NOMO-1 treated with dmso at 0.1 percent for 144 hours (cell line): ENCODE data around the gene MSX2.

Experiments
- DNase-seq: peaks from one replicate; lab custom pipeline; 2025; ENCODE audit not compliant: unreplicated experiment; lab: John Stamatoyannopoulos, UW

Gene MSX2

DNA sequence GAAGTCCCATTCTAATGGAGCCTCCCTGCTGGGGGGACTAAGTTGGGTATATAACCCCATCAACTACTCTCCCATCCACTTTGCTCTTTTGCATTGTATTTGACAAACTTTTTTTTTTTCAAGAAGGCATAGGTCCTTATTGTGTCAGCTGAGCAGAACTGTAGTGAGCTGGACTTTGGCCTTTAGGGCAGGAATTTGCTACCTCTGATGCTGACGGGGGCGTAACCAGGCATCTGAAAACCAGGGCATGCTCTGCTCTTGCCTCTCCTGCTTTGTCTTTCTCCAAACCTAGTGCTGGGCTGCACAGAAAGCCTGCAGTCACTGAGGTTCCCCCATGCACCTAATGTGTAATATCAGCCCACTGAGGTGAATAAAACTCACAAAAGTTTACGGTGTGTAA is 49.0 kb downstream of the MSX2 start:
- DNase-seq: no peak

- no peak for DNase-seq
Measured at GRCh38 chr5:174775081-174775480, 50.7 kb downstream of the MSX2 start.

- no peak for DNase-seq
Measured at GRCh38 chr5:174777111-174777510, 52.7 kb downstream of the MSX2 start.

- DNase-seq: no peak
Measured at GRCh38 chr5:174777583-174777982, 53.2 kb downstream of the MSX2 start.
